HG03354 (cell line): Measurements from ENCODE around the gene MMP20.

Experiments used
- ATAC-seq: cut with Tn5 transposase; IDR thresholded peaks from one replicate; pipeline ENCODE4 v1.9.1; 2021; ENCODE audit warnings: mild to moderate bottlenecking; ENCODE audit not compliant: unreplicated experiment, poor library complexity, severe bottlenecking

The MMP20 gene

GRCh38 chr11:102599642-102600261, 25.4 kb downstream of the MMP20 start:
- ATAC-seq = peak; percentile 98

GRCh38 chr11:102598272-102598671, 26.9 kb downstream of the MMP20 start:
- ATAC-seq = no peak

- ATAC-seq = no peak
Measured at GRCh38 chr11:102596578-102596977, 28.6 kb downstream of the MMP20 start.

GRCh38 chr11:102592634-102593581, 32.2 kb downstream of the MMP20 start:
- no peak for ATAC-seq

- ATAC-seq = no peak
Measured at GRCh38 chr11:102592131-102592530, 33.0 kb downstream of the MMP20 start.

GRCh38 chr11:102591160-102591718, 33.9 kb downstream of the MMP20 start:
- peak; percentile 25 for ATAC-seq

GRCh38 chr11:102590276-102591049, 34.7 kb downstream of the MMP20 start:
- peak; percentile 15 for ATAC-seq

GRCh38 chr11:102589047-102589459, 36.1 kb downstream of the MMP20 start:
- ATAC-seq = peak; percentile 59

GRCh38 chr11:102587722-102588121, 37.4 kb downstream of the MMP20 start:
- ATAC-seq = no peak

GRCh38 chr11:102583141-102583873, 41.8 kb downstream of the MMP20 start:
- no peak for ATAC-seq

- no peak for ATAC-seq
Measured at GRCh38 chr11:102582140-102582539, 43.0 kb downstream of the MMP20 start.

GRCh38 chr11:102581066-102581465, 44.1 kb downstream of the MMP20 start:
- no peak for ATAC-seq

- peak; percentile 41 for ATAC-seq
Measured at GRCh38 chr11:102580185-102580951, 44.8 kb downstream of the MMP20 start.

GRCh38 chr11:102577723-102578122, 47.4 kb downstream of the MMP20 start:
- no peak for ATAC-seq

- no peak for ATAC-seq
Measured at GRCh38 chr11:102577182-102577581, 48.0 kb downstream of the MMP20 start.

GRCh38 chr11:102576350-102576749, 48.8 kb downstream of the MMP20 start:
- no peak for ATAC-seq

GRCh38 chr11:102575012-102575411, 50.1 kb downstream of the MMP20 start:
- ATAC-seq = no peak

- ATAC-seq = no peak
Measured at GRCh38 chr11:102573851-102574250, 51.3 kb downstream of the MMP20 start.
